ENCODE results near the gene SPC25.
"Not testable (repeated sequence)": the region's sequence is repeated elsewhere in the genome, so short reads cannot be mapped to it uniquely, and the experiment has no call there.

Gene SPC25, protein sequence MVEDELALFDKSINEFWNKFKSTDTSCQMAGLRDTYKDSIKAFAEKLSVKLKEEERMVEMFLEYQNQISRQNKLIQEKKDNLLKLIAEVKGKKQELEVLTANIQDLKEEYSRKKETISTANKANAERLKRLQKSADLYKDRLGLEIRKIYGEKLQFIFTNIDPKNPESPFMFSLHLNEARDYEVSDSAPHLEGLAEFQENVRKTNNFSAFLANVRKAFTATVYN

DNA sequence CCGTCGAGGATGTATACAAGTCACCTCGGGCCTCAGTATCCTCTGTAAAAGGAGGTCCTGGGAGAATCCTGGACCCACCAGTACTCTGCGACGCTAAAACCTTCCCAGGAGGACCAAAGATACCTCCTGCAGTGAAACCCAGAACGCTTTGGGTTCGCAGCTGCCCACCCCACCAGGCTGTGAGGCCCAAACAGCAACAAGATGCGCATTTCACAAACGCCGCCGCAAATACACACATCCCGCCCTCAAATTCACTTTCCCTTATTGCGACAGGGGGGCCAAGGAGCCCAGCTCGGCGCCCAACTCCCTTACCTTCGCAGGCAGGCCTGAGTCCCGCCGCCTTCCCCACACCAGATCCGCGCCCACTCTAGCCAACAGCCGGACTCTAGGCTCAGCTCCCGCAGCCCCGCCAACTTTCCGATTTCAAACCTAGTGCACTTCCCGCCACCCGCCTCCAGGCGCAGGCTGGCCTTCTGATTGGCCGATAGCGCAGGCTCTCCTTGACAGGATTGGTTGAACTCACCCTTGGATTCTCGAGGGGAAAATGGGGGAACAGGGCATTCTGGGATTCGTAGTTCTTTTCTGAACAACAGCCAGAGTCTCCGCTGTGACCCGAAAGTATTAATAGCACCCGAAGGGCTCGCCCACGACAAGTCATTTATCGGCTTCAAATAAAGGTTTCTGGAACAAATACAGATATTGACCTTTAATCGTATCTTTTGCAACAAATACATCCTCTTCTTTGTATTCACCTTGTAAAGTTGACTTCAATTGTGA, at the start of gene SPC25:
Gene SPC25, minus strand, starts transcription at position 425 of the 777 bp plus-strand sequence. CDS start 911 bp downstream, outside the sequence.
- DNase-seq = peak; percentile 75 to 79

DNA sequence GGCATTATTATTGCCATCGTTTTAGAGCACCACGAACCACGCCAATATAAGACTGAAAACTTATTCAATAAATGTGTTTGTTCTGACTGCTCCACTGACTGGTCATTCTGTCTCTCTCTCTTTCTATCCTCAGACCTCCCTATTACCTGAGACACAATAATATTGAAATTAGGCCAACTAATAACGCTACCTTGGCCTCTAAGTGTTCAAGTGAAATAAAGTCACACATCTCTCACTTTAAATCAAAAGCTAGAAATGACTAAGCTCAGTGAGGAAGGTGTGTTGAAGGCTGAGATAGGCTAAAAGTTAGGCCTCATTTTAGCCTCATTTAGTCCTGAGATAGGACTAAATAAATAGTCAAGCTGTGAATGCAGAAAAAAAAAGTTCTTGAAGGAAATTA, 49.7 kb upstream of the SPC25 start:
- no peak for DNase-seq

DNA sequence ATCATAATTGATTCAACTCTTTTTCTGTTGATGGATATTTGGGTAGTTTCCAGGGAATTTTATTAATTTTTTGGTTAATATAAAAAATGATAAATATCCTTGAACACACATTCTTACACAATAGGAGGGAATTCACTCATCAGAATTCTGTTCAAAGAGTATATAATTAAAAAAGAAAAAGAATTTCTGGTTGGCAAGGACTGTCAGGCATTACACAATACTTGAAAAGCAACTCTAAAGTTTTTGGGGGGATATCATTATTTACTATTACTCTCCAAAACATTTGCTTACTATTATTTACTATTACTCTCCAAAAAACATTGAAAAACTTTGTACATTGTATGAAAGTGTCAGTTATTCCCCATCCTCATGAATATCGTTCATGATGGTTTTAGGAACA, 48.8 kb upstream of the SPC25 start:
- no peak for DNase-seq

DNA sequence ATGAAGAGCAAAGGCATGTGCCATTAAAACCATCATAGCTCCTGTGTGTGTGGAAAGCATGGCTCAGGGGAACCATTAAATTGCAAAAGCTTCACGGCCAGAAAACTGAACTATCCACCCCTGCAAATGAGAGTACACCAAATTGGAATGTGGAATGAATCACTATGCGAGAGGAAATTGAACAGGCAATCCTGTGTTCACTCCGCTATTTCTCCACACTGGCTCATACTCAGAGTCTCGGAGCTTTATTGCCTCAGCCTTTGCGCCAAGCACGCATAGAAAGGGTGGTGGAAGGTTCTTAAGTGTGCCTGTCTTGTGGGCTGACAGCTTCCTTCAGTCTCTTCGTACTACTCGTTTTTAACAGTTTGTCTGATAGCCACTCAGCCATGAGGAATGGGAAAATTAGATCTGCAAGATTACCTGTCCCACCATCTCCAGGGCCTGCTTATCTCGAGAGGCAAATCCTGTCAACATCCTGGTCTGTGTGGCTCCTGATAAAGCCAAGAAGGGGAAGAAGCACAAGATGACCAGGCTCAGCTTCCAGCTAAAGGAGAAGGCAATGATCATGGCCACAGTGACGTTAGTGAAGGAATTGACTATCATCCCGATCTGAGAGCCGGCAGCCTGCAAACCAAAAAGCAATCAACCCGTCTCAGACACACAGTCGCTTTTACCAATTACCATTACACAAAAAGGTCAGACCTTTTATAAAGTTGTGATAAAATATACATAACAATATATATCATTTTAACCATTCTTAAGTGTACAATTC, 45.8 kb upstream of the SPC25 start:
- DNase-seq = no peak

DNA sequence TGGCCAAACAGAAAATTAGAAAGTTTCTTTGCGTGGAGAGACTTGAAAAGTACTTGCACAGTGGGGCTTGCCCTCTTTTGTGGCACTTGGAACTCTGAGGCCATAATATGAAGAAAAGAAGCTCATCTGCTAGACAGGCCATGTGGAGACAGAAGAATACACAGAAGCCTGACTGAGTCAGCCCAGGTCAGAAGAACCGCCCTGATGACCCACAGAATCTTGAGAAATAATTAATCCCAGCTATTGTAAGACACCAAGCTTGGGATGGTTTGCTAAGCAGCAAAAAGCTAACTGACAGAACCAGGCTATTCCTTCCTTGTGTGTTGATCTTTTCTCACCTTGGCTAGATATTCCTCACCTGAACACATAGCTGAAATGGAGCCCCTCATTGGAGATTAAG, 44.6 kb upstream of the SPC25 start:
- DNase-seq = no peak

DNA sequence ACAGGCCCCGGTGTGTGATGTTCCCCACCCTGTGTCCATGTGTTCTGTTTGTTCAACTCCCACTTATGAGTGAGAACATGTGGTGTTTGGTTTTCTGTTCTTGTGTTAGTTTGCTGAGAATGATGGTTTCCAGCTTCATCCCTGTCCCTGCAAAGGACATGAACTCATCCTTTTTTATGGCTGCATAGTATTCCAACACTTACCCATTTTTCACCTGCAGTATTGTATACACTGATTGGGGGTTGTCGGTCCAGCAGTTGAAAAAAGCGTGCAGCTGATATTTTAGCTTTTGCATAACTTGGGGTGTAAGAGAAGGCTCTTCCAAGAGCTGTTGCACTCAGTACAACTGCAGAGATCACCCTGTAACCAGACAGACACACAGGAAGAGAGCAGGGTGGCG, 41.9 kb upstream of the SPC25 start:
- DNase-seq = not testable (repeated sequence)

DNA sequence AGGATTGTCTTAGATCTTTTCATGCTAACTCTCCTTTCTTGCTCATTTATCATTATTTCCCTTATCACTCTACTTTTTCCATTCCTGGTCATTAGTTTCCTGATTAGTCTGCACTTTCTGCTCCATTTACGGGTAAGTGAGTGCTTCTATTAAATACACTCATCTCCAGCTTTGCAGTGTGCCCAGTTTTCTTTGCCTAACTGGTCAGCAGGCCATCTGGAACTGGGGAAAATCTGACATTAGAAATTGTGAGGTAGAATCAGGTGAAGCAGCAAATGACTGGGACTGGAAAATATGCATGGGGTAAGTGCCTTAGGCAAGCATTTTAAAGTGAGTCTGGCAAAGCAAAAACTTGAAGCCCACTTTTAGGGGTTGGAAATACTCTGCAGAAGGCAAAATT, 40.0 kb upstream of the SPC25 start:
- no peak for DNase-seq

DNA sequence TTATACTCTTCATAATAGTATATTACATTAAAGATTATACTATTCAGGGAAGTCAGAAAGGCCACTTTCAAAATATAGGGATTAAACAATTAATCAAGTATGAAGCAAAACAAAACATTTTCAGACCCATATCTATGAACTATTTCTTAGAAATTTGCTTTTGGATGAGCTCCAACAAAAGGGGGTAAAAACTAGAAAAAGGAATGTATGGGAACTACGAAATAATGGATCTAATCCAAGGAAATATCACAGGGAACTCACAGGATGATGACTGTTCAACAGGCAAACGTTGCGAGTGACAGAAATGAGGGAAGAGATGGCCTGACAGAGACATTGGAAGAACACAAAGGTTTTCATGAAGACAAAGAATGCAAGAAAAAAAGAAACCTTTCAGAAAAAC, 38.8 kb upstream of the SPC25 start:
- DNase-seq = no peak

DNA sequence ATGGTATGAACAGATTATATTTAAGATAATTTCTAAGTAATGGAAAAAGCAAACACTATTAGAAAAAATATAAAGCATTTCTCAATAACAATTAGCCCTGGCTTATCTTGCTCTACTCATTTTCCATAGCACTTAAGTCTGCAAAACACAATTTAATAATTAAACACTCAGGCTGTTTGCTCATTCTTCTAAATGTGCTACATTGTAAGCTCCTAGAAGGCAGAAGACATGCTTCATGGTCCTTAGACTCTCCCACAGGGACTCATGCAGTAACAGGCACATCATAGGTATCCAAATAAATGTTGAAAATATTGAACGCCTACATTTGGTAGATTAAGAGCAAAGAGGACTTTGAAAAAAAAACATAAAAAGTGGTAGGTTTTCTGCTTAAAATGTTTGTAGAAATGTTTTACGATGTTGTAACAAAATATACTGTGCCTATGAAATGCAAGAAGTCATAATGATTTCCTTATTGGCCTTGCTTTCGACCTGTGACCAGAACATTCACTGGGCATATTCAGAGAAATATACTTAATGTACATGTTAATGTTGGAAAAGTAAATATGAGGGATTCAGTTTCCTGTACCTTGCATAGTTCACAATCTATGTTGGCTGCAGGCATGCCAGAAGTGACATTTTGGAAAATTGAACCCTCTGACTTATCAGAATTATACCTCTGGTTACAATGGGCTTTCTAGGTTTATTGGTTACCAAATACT, 38.0 kb upstream of the SPC25 start:
- no peak for DNase-seq

DNA sequence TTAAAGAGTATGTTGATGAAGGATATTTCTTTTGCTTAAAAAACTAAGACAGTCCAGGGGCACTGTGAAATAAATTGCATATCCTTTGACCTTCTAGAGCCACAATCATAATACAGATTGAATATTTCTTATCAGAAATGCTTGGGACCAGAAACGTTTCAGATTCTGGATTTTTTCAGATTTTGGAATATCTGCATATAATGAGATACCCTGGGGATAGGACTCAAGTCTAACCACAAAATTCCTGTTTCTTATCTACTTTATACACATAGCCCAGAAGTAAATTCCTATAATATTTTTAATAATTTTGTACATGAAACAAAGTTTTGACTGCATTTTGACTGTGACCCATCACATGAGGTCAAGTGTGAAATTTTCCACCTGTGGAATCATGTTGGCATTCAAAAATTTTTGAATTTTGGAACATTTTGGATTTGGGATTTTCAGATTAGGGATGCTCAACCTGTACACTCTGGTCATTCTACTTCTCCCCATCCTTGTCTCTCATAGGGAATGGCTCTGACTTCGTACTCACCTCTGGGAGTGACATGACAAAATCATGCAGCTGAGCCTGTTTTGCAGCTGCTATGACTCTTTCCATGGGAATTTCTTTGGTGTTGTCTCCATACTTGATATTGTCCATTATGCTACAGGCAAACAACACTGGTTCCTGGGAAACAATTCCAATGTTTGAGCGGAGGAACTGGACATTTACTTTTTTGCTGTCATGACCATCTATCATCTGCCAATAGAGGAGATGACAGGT, 36.6 kb upstream of the SPC25 start:
- no peak for DNase-seq

DNA sequence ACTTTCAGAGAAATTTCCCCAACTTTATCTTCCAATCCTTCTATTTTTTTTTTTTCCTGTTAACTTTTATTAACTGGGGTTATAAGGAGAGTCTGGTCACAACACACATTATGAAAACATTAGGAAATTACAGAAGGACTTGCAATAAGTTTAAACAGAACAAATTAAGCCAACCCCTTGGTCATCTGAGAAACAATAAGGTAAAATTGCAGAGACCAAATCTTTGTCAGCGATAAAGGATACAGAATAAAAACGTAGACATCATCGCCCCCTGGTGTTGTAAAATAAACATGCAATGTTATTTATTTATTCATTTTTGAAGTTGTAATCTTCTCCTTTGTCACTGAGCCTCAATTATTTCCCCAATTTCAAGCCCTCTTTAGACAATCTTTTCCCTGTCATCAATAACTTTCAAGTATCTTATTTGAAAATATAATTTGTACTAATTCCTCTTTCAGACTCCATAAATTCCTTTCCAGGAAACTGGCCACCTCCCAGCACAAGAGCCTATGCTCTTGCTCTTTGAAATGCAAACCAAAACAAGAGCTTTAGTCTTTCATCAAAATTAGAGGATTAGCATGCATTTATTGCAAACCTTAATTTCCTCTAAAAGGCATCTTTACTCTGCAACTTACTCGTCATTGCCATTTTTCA, 30.4 kb upstream of the SPC25 start:
- no peak for DNase-seq

DNA sequence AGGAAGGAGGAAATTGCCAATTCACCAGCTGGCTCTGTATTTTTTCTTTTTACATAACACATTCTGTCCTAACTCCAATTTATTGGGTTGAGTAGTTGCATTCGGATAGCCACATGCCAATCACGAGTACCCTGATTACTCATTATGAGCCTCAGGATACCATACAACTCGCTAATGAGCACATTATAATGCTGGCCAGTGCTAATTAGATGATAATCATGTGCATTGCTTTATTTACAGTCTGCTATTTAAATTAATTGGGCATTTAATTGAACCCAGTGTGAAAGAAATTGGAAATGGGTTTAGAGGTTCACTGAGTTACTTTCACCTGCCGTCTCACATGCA, 26.1 kb upstream of the SPC25 start:
- DNase-seq = no peak

DNA sequence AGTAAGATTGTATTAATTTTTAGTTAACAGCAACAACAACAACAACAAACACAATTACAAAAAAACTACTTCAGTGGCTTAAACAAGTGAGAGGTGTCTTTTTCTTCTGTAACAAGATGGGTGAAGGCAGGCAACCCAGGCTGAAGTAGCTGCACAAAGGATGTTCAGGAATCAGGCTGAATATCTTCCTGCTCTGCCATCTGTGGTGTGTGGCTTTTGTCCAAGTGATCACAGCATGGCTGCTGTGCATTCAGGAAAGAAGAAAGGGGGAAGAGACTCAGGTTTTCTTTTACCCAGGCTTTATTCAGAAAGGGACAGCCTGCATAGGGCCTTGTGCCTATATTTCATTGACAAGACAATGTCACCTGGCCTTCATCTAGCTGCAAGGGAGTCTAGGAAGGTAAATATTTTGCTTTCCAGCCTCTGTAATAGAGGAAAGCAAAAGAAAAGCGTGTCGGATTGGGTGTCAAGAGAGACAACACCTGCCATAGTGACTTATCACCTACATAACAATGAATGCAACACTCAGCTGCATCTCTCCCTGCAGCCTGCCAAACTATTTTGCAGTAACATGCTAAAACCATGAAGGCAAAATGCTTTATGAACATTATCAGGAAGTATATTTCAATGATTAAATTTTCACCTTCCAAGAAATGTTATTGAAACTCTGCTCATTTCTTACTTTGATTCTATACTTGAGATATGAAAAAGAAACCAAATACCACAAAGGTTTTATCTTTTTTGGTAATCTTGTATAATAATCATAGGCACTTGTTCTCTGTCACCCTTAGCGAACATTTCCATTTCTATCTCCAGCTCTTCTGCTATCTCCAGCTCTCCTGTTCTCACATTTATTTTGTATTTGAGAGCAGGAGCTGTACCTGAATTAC, 25.5 kb upstream of the SPC25 start:
- DNase-seq = no peak

DNA sequence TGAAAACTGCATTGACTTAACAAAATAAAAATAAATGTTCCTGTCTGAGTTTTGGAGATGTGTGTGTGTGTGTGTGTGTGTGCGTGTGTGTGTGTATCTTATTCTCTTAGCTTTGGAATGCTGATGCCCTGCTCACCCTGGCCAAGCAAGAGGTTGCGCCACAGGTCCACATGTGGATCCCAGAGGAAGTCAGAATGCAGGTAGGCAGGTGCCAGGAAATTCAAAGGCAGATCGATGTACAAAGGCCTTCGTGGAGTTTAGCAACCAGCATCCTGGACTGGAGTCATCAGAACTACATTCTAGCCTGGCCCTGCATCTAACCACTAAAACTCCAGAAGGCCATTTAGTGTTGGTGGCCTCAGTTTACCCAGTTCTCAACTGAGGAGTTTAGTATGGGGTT, 23.3 kb upstream of the SPC25 start:
- DNase-seq = no peak

DNA sequence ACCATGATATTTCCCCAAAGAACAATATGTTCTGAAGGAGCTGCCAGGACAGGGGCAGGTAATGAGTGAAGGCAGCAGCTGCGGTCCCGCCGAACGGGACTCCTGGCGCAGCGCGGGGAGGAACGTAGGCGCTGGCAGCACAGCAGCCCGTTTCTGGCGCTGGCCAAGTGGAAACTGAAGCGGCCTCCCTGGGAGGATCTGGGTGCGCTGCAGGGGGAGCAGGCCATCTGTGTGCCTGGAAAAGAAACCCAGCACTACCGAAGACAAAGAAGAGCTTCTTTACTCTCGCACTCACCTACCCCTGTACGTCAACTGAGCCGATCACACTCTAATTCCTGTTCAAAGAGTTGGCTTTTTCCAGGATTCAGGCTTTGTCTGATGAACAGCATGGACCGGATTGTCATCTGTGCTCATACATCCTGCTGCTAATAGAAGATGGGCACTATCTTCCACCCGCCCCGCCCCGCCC, 22.7 kb upstream of the SPC25 start:
- no peak for DNase-seq

DNA sequence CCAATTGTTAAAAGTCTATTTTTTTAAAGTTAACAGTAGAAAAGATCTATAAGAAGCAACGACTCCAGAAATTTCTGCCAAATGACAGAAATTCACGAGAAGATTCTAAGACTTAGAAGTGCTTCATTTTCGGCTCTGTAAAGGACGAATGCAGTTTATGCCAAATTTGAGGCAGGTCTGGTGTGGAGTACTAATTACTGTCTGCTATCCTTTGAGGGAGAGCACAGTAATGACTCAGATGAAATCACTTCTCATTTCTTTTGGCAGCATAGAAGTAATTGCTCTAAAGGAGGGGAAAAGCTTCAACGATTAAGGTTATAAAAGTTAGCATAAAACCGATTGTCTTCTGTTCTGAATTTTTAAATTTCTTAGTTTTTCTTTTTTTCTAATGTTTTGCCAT, 22.2 kb upstream of the SPC25 start:
- no peak for DNase-seq

DNA sequence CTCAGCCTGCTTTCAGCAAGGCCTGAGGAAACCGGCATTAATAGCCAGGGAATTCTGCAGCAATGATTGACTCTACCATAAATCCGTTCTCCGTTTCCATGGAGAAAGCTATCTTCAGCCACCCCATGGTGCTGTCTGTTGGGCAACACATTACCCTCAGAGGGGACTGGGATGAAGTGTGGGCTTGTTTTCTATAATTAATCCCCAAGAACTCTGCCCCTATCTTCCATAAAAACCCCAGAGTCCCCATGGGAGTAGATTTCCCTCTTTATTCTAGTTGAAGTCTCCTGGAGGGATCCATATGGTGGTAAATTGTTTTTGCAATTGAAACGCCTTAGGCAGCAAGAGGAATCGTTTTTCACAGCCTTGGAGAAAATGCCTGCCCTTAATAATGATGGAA, 20.1 kb upstream of the SPC25 start:
- DNase-seq = no peak

DNA sequence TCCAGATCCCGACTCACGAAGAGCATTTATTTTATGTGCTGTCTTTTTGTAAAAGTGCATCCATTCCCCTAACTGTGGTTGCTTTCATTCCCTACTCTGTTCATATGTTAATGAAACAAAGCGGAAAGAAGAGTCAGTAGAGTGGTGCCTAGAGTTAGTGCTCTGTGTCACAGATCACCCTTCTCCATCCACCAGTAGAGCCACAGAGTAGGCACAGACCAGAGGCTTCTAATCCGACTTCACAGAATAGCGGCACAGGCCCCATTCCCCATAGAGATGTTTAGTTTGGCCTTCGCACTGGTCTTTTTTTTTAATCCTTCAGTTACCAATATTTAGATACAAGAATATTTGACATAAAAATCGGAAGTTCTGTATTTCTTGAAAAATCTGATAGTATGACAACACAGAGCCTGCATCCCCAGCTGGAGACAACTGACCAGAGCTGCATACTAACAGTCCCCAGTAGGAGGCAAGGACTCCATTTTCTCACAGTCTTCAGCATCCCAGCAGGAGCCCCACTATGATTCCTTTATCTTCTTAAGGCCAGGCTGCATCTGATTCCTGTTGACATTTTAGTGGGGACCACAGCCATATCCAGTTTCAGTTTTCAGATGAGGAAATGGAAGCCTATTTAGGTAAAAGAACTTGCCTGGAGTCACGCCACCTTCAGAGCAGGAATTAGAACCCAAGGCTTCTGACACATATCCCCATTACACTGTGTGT, 17.9 kb upstream of the SPC25 start:
- no peak for DNase-seq

DNA sequence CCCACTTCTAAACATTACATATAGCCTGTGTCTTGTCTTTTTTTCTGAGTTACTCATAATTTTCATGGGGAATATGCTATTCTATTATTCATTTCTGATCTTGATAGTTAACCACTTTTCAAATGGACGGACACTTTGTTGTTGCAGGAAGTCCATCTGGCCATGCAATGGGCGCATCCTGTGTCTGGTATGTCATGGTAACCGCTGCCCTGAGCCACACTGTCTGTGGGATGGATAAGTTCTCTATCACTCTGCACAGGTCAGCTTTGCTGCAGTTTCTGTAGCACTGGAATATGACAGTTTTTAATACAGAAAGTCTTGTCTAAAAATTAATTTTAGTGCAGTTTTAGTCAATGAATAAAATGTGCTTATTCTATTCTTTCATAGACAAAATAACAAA, 14.1 kb upstream of the SPC25 start:
- DNase-seq = no peak

DNA sequence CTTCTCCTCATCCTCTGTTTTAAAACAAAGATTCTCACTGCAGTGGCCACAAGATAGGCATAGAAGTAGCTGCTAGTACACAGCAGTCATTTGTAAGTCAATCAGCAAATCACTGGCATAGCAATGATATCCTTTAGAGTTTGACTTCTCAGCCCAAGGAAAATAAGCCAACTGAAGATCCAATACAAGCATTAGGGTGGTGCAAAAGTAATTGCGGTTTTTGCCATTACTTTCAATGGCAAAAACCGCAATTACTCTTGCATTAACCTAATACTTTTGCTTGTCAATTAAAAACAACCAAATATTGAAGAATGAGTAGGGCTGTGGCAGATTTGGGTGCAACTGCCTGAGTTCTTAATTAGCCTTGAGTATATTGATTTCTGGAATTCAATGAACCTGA, 13.7 kb upstream of the SPC25 start:
- DNase-seq = no peak

Measured in stimulated activated CD4-positive, alpha-beta T cell treated with anti-CD3 and anti-CD28 coated beads, Interleukin-4, amount 100 ng/mL, for 4 hours (primary cell).